Body of pancreas (tissue), 4 donors: ENCODE data around the gene TMEM203. TPM values are rescaled to one million over a fixed set of nuclear protein-coding genes. Genes with fewer than 3 reads are reported as not detected.

Source experiments
- ATAC-seq: fragments of 150-250 bp; one replicate; pipeline ENCODE4 v1.9.1; 2016
- DNase-seq, 4 donors: peaks; one replicate each; pipeline ENCODE4 v3.0.0-alpha.2; 2019
- H3K27ac ChIP-seq, 4 donors: fragments of 200-600 bp; sonication (generic); 1 replicate in 3 of 4; 2 replicates in 1 of 4; pipeline versions ENCODE4 v1.5.1 to v1.6.1; 2016 to 2019; ENCODE audit warnings: mild to moderate bottlenecking in 1 of 4, mixed read lengths in 1 of 4, moderate library complexity in 1 of 4
- H3K27me3 ChIP-seq, 2 donors: fragments of 200-600 bp; sonication (generic); one replicate each; pipeline ENCODE4 v1.6.0; 2016; ENCODE audit warnings: mild to moderate bottlenecking in 1 of 2
- H3K36me3 ChIP-seq, 2 donors: fragments of 200-600 bp; sonication (generic); replicated peaks in 1 of 2; 2 replicates each; pipeline ENCODE4 v1.5.1; 2016; ENCODE audit warnings: low read depth in 2 of 2; ENCODE audit not compliant: insufficient read depth in 1 of 2
- H3K4me1 ChIP-seq: fragments of 200-600 bp; sonication (generic); one replicate; pipeline ENCODE4 v1.6.0; 2016
- H3K4me3 ChIP-seq, 2 donors: fragments of 200-600 bp; sonication (generic); 1 replicate in 1 of 2; 2 replicates in 1 of 2; pipeline ENCODE4 v1.5.1; 2016 to 2019
- H3K9me3 ChIP-seq, 3 donors: fragments of 200-600 bp; sonication (generic); 1 replicate in 2 of 3; 2 replicates in 1 of 3; pipeline ENCODE4 v1.5.1; 2016
- POLR2A ChIP-seq, 3 donors: fragments of 450-650 bp; IDR thresholded peaks; one replicate each; pipeline ENCODE4 v1.6.1; 2016; ENCODE audit warnings: antibody characterized with exemption in 3 of 3, mild to moderate bottlenecking in 2 of 3
- WGBS, 2 donors: methylation state at CpG; one replicate each; pipeline ENCODE4 v1.1.5; 2017; 5-methylcytosine and 5-hydroxymethylcytosine counted together
- intact Hi-C: fragments of 100-400 bp; cut with DNase I; formaldehyde crosslinking; loops from one replicate; pipeline ENCODE4 v1.15.1; 2023
- total RNA-seq, 2 donors: library from RNA; depleted of rRNA; stranded (reverse); fragments of >200 nt; gene quantifications; one replicate each; pipeline ENCODE4 v1.1.0, GENCODE V29; 2016
- TF ChIP-seq, protein P1 (sequence below), 7 experiments: fragments of 450-650 bp in 4 of 7; fragments of 200-600 bp in 3 of 7; sonication (generic) in 3 of 7; IDR thresholded peaks; one replicate each; pipeline ENCODE4 v1.5.1; 2016 to 2019; ENCODE audit warnings: antibody characterized with exemption in 7 of 7

Gene TMEM203
- total RNA-seq, 2 donors from 2014 or later = 11.9 to 18.1 TPM

DNA sequence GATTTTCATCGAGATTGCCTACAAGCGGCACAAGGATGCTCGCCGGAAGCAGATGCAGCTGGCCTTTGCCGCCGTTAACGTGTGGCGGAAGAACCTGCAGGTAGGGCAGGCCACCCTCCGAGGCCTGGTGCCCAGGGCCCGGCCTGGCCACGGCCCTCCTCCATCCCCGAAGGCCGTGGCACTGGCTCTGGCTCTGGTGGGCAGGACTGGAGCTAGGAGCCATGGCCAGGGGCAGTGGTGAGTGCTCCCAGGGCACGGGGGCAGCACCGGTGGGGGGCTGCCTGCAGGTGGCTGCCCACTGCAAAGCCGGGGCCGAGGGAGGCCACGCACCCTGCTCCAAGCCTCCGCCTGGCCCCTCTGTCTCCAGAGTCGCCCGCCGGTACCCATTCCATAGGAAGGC lies 41.6 kb downstream of the TMEM203 start:
- DNase-seq (no peak), ATAC-seq (no peak)
- no peak overlapping the region for H3K27ac ChIP-seq
- no peaks in the 10 kb centered on the region for H3K9me3 ChIP-seq
- no peak overlapping the region for H3K4me3 ChIP-seq
- 87% methylated on average over 11 to 22 of the region's 22 CpGs for WGBS, 2 donors
- peaks cover 0 to 33% of the 10 kb centered on the region in 2 donors for H3K27me3 ChIP-seq
- no peaks in the 10 kb centered on the region for H3K36me3 ChIP-seq
- no peak for TF ChIP-seq POLR2A (IDR thresholded peaks at IDR 0.05)
- TF ChIP-seq, protein P1, sequence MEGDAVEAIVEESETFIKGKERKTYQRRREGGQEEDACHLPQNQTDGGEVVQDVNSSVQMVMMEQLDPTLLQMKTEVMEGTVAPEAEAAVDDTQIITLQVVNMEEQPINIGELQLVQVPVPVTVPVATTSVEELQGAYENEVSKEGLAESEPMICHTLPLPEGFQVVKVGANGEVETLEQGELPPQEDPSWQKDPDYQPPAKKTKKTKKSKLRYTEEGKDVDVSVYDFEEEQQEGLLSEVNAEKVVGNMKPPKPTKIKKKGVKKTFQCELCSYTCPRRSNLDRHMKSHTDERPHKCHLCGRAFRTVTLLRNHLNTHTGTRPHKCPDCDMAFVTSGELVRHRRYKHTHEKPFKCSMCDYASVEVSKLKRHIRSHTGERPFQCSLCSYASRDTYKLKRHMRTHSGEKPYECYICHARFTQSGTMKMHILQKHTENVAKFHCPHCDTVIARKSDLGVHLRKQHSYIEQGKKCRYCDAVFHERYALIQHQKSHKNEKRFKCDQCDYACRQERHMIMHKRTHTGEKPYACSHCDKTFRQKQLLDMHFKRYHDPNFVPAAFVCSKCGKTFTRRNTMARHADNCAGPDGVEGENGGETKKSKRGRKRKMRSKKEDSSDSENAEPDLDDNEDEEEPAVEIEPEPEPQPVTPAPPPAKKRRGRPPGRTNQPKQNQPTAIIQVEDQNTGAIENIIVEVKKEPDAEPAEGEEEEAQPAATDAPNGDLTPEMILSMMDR (IDR thresholded peaks at IDR 0.05) = no peak
- intact Hi-C loops = no loop called here
- peaks cover 40% of the 10 kb centered on the region for H3K4me1 ChIP-seq

DNA sequence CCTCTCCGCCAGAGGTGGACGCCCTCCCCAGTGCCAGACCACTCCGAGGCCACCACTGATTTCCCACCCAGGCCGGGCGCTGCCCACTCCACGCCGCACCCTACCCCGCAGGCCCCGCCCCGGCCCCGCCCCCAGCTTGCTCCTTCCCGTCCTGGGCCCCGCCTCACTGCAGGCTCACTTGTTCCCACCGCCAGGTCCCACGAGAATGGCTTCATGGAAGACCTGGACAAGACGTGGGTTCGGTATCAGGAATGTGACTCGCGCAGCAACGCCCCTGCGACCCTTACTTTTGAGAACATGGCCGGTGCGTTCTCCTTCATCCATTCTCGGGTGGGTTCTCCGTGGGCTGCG lies 42.1 kb downstream of the TMEM203 start:
- intact Hi-C loops = no loop called here
- 24 to 37% methylated on average over 23 to 26 of the region's 26 CpGs for WGBS, 2 donors
- DNase-seq (no peak), ATAC-seq (peak; percentile 3)
- Histone ChIP-seq H3K9me3 (no peaks in the 10 kb centered on the region), H3K36me3 (no peaks in the 10 kb centered on the region), H3K4me1 (peaks cover 35% of the 10 kb centered on the region), H3K27ac (no peak overlapping the region), H3K4me3 (no peak overlapping the region), H3K27me3 (peaks cover 0 to 33% of the 10 kb centered on the region in 2 donors)
- TF ChIP-seq, protein P1 (IDR thresholded peaks at IDR 0.05) = no peak
- TF ChIP-seq POLR2A (IDR thresholded peaks at IDR 0.05) = no peak

DNA sequence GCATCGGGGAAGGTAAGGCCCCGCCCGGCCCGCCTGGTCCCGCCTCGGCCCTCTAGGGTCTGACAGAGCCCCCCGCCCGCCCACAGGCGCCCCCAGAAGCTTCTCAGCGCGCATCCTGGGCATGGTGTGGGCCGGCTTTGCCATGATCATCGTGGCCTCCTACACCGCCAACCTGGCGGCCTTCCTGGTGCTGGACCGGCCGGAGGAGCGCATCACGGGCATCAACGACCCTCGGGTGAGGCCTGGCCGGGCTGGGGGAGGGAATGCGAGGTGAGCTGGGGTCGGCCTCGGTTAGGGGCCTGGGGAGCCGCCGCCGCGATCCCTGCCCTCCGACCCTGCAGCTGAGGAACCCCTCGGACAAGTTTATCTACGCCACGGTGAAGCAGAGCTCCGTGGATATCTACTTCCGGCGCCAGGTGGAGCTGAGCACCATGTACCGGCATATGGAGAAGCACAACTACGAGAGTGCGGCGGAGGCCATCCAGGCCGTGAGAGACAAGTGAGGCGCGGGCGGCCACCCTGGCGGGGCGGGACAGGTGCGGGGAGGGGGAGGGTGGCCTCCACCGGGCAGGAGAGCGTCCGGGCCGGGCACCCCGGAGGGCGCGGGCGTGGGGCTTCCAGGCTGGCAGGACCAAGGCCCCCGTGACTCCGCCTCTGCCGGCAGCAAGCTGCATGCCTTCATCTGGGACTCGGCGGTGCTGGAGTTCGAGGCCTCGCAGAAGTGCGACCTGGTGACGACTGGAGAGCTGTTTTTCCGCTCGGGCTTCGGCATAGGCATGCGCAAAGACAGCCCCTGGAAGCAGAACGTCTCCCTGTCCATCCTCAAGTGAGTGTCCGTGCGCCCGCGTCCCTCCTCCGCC lies 42.7 kb downstream of the TMEM203 start:
- Histone ChIP-seq H3K9me3 (no peaks in the 10 kb centered on the region), H3K27me3 (peaks cover 0 to 33% of the 10 kb centered on the region in 2 donors), H3K36me3 (no peaks in the 10 kb centered on the region), H3K27ac (no peak overlapping the region), H3K4me1 (peaks cover 29% of the 10 kb centered on the region), H3K4me3 (no peak overlapping the region)
- WGBS, 2 donors = 8 to 17% methylated on average over 18 to 74 of the region's 74 CpGs
- DNase-seq (peak; percentile 60 to 73 (median 68)), ATAC-seq (peak; percentile 73)
- intact Hi-C loops = no loop called here
- TF ChIP-seq POLR2A (IDR thresholded peaks at IDR 0.05) = no peak
- TF ChIP-seq, protein P1 (IDR thresholded peaks at IDR 0.05) = peak in 6 of 7 experiments; percentile 7 to 46 (median 38)

DNA sequence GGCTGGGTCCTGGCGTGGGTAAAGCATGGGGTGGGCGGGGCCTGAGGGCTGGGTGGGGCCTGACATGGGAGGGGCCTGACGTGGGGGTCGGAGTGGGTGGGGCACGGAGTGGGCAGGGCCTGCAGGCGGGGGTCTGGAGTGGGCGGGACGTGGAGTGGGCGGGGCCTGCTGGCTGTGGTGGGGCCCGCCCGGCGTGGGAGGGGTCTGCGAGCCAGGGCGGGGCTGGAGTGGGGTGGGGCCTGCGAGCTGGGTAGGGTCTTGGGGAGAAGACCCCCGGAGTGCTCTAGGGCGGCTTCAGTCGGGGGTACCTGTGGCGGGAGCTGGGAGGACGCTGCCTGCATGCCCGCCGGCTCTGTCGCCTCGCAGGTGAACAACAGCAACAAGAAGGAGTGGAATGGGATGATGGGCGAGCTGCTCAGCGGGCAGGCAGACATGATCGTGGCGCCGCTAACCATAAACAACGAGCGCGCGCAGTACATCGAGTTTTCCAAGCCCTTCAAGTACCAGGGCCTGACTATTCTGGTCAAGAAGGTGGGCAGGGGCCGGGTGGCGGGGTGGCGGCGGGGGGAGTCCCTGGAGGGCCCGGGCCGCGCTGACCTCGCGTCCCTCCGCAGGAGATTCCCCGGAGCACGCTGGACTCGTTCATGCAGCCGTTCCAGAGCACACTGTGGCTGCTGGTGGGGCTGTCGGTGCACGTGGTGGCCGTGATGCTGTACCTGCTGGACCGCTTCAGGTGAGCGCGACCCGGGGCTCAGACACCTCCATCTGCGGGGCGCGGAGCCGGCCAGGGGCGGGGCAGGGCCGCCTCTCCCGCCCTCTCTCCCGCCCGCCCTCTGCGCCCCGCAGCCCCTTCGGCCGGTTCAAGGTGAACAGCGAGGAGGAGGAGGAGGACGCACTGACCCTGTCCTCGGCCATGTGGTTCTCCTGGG lies 43.6 kb downstream of the TMEM203 start:
- WGBS, 2 donors = 3% methylated on average over 14 to 57 of the region's 71 CpGs
- TF ChIP-seq, protein P1 (IDR thresholded peaks at IDR 0.05) = no peak
- TF ChIP-seq POLR2A (IDR thresholded peaks at IDR 0.05) = no peak
- no peak for DNase-seq
- Histone ChIP-seq H3K36me3 (no peaks in the 10 kb centered on the region), H3K27me3 (peaks cover 0 to 33% of the 10 kb centered on the region in 2 donors), H3K4me1 (peaks cover 22% of the 10 kb centered on the region), H3K27ac (no peak overlapping the region), H3K4me3 (no peak overlapping the region), H3K9me3 (no peaks in the 10 kb centered on the region)
- no peak for ATAC-seq
- intact Hi-C loops = no loop called here
